GM10248 (cell line): ENCODE results near the gene DNAJC27.
"Not testable (repeated sequence)": the region's sequence is repeated elsewhere in the genome, so short reads cannot be mapped to it uniquely, and the experiment has no call there.

Experiments
- CTCF ChIA-PET: fragments of 300-600 bp; sonication (Branson Sonifier 250); formaldehyde crosslinking; extraction: SDS; loops from one replicate; lab custom pipeline; 2021; ENCODE audit warnings: antibody characterized with exemption; lab: Yijun Ruan, JAX
- POLR2A ChIA-PET: fragments of 350-650 bp; sonication (Branson Sonifier 250); formaldehyde crosslinking; extraction: SDS; loops from one replicate; lab custom pipeline; 2020; ENCODE audit warnings: antibody characterized with exemption; lab: Yijun Ruan, JAX
- DNase-seq: peaks from one replicate; pipeline ENCODE4 v3.0.0; 2012; ENCODE audit errors: extremely low spot score
- TF ChIP-seq, protein P1 (sequence below): IDR thresholded peaks from 2 replicates; pipeline ENCODE4 v1.5.1; 2012; ENCODE audit warnings: mild to moderate bottlenecking, low read depth; ENCODE audit errors: extremely low read depth, missing control alignments, control extremely low read depth

Gene DNAJC27

DNA sequence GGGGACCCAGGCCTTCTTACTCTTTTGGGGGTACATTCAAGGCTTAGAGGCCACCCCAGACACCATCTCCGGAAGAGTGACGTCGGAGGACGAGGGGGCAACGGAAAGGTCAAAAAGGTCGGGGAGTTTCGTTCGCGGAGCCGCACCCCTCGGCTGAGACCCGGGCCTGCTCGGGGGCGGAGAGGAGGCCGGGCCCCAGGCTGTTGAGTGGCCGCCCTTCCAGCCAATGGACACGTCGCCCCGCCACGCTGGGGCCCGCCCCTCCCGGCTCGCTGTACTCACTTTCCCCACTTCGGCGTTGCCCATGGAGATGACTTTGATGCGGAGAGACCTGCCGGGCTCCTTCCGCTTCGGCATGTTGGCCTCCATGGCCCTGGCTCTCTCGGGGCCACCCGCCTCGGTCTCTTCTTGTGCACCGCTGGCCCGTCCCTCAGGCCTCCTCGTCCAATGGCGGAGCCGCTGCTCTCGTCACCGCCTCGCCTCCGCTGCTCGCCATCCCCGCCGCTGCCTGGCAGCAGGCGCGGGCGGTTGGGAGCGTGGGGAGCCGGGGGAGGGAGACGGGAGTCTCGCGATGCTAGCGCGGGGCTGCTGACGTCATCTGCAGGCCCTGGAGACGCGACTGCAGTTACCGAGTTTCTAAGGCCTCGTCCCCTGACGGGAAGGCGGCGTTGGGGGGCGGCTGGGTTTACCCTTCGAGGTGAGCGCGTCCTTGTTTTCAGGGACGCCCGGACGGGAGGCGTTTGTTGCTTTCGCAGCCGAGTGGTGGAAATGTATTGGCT lies at the start of gene DNAJC27:
Gene DNAJC27, minus strand, starts transcription at position 420 of the 779 bp plus-strand sequence. Its CDS starts 51 bp downstream, at position 369.
- TF ChIP-seq, protein P1, sequence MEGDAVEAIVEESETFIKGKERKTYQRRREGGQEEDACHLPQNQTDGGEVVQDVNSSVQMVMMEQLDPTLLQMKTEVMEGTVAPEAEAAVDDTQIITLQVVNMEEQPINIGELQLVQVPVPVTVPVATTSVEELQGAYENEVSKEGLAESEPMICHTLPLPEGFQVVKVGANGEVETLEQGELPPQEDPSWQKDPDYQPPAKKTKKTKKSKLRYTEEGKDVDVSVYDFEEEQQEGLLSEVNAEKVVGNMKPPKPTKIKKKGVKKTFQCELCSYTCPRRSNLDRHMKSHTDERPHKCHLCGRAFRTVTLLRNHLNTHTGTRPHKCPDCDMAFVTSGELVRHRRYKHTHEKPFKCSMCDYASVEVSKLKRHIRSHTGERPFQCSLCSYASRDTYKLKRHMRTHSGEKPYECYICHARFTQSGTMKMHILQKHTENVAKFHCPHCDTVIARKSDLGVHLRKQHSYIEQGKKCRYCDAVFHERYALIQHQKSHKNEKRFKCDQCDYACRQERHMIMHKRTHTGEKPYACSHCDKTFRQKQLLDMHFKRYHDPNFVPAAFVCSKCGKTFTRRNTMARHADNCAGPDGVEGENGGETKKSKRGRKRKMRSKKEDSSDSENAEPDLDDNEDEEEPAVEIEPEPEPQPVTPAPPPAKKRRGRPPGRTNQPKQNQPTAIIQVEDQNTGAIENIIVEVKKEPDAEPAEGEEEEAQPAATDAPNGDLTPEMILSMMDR = no peak
- CTCF ChIA-PET = interaction anchor here (1.1 to 2.1 kb wide), 4 partner anchors 18 to 561 kb away, joined by 4 to 11 read pairs (median 8); no protein-coding TSS in a partner anchor
- DNase-seq = peak; percentile 98
- POLR2A ChIA-PET = interaction anchor here (0.5 to 0.6 kb wide), 2 partner anchors 92 to 200 kb away, joined by 3 to 7 read pairs; no protein-coding TSS in a partner anchor

DNA sequence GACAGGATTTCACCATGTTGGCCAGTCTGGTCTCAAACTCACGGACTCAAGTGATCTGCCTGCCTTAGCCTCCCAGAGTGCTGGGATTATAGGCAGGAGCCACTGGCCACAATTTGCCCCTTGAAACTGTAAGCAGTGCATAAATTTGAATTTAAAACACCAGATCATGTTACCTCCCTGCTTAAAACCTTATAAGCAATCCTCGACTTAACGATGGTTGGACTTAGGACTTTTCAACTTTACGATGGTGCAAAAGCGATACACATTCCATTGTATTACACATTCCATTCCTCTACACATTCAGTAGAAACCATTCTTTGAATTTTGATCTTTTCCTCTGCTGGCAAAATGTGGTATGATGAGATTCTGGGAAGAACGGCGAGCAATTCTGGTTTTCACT lies 46.9 kb upstream of the DNAJC27 start:
- ChIA-PET CTCF (no interaction called here), POLR2A (no interaction called here)
- TF ChIP-seq, protein P1 = no peak
- DNase-seq = no peak

DNA sequence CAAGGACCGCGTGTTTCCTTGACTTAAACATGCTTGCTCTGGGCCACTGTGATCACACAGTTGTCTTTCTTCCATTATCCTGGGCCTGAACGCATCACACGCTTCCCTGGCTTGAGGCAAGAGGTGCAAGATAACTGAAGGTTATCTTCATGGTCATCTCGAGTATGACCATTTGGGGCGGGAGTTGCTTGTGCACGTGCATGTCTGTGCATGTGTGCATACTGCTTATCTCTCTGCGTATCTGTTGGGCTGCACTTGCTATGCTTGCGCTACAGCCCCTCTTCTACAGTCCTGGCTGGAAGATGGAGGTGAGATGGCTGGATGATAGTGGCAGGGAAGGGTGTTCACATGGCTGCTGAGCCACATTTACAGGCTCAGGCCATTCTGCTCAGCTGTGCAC lies 42.9 kb upstream of the DNAJC27 start:
- no peak for DNase-seq
- TF ChIP-seq, protein P1 = no peak
- ChIA-PET CTCF (no interaction called here), POLR2A (no interaction called here)

DNA sequence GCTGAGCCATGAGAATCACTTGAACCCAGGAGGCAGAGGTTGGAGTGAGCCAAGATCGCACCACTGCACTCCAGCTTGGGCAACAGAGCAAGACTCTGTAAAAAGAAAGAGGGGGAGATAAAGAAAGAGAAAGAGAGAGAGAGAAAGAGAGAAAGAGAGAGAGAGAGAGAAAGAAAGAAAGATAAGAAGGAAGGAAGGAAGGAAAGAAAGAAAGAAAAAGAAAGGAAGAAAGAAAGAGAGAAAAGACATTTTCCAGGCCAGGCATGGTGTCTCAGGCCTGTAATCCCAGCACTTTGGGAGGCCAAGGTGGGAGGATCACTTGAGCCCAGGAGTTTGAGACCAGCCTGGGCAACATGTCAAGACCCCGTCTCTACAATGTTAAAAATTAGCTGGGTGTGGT lies 39.6 kb upstream of the DNAJC27 start:
- ChIA-PET CTCF (interaction anchor here (1.3 to 2.1 kb wide), 3 partner anchors 15 to 39 kb away, joined by 3 to 15 read pairs (median 3); no protein-coding TSS in a partner anchor), POLR2A (interaction anchor here (0.6 kb wide), 1 partner anchor 719 kb away, joined by 3 read pairs; no protein-coding TSS in a partner anchor)
- DNase-seq = not testable (repeated sequence)

DNA sequence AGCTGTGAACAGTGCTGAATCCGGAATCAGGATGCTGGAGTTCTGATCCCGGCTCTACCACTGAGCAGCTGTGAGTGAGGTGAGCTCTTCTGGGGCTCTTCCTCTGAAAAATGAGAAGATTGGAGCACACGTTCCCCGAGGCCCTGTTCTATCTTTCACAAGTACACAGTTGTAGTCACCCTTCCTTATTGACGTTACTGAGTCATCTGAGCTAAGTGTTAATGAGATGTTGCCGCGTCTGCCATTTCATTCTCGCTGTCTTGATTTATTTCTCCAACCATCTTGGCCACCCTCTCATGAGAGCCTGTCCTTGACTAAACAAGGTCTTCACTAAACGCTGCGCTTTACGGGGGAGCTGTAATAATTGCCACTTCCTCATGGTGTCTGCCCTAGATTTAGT lies 38.2 kb upstream of the DNAJC27 start:
- no peak for DNase-seq
- TF ChIP-seq, protein P1 = no peak
- ChIA-PET CTCF (interaction anchor here (0.9 to 2.1 kb wide), 5 partner anchors 14 to 134 kb away, joined by 3 to 15 read pairs (median 3); no protein-coding TSS in a partner anchor), POLR2A (no interaction called here)

DNA sequence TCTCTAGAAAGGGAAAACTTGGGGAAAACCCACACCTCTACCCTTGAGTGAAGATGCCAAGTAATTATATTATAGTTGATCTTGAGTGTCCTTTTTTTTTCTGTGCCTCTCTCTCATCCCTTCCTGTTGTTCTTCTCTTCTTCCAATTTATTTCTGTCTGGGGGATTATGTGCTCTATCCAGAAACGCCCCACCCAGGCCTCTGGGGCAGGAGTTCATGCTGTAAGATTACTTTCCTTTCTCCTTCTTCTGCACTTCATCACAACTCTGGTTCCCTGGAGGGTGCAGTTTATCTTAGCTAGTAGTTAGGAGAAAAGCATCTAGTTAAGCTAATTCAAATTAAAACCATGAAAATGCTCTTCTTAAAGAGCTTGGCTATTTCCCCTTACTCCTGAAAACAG lies 30.3 kb upstream of the DNAJC27 start:
- ChIA-PET POLR2A (interaction anchor here (0.7 kb wide), 1 partner anchor 39 kb away, joined by 3 read pairs; no protein-coding TSS in a partner anchor), CTCF (interaction anchor here (1.0 kb wide), 1 partner anchor 26 kb away, joined by 3 read pairs; no protein-coding TSS in a partner anchor)
- TF ChIP-seq, protein P1 = no peak
- DNase-seq = no peak

DNA sequence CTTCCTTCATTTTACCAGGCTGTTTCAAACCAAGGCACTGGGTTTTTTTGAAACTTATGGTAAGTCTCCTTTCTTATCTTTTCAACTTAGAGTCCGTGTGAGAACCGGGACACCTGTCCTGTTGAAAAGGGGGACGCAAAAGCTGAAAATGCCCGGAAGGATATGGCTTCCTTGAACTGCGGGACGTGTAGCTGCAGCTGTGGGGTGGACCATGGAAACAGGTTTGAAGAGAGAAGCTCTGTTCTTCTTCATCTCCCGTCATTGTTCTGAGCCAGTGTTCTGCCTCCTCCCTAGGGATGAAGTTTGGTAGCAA lies 29.5 kb upstream of the DNAJC27 start:
- TF ChIP-seq, protein P1 = no peak
- no peak for DNase-seq
- CTCF ChIA-PET = no interaction called here
- POLR2A ChIA-PET = no interaction called here
